HL-60 (cell line): ENCODE results near the gene ANKS4B.

Experiments
- CTCF ChIP-seq: IDR thresholded peaks from one replicate; pipeline ENCODE4 v1.5.1; 2011; ENCODE audit warnings: low read length, control low read depth, inconsistent platforms; ENCODE audit not compliant: insufficient read depth
- POLR2AphosphoS5 ChIP-seq: IDR thresholded peaks from 2 replicates; pipeline ENCODE4 v1.6.1; 2012; ENCODE audit warnings: low read depth
- SPI1 ChIP-seq: IDR thresholded peaks from 2 replicates; pipeline ENCODE4 v1.6.1; 2012; ENCODE audit warnings: low read depth, mild to moderate bottlenecking, borderline replicate concordance

GRCh38 chr16:21263640-21264570 lies 30.4 kb downstream of the ANKS4B start:
- TF ChIP-seq POLR2AphosphoS5 (no peak), CTCF (no peak), SPI1 (no peak)
